IMR-90 (cell line): ENCODE data around the gene LUC7L. TPM values are rescaled to one million over a fixed set of nuclear protein-coding genes. Genes with fewer than 3 reads are reported as not detected.

Source experiments
- ATAC-seq: fragments of 200-7000 bp; cut with Tn5 transposase; 2 replicates; pipeline ENCODE4 v1.9.1; 2020; ENCODE audit warnings: low read depth, mild to moderate bottlenecking, moderate library complexity
- BruUV-seq: library from RNA; stranded (reverse); fragments of 400-500 nt; replicated peaks from 2 replicates; lab custom pipeline; 2021; lab: Mats Ljungman, UMichigan
- CTCF ChIA-PET: fragments of 300-600 bp; formaldehyde crosslinking; extraction: SDS; loops from one replicate; lab custom pipeline; 2021; ENCODE audit warnings: antibody characterized with exemption; lab: Yijun Ruan, JAX
- POLR2A ChIA-PET: fragments of 300-600 bp; sonication (Branson Sonifier 250); formaldehyde crosslinking; loops from one replicate; lab custom pipeline; 2022; ENCODE audit warnings: antibody characterized with exemption; ENCODE audit not compliant: unreplicated experiment; lab: Charles Lee
- DNase-seq: peaks from one replicate; pipeline ENCODE4 v3.0.0; 2013
- H2AFZ ChIP-seq: replicated peaks from 2 replicates; pipeline ENCODE3; 2013; ENCODE audit warnings: low read length, mild to moderate bottlenecking; ENCODE audit not compliant: poor library complexity
- H2AK5ac ChIP-seq: 2 replicates; pipeline ENCODE4 v1.6.1; 2013; ENCODE audit warnings: low read depth, low read length, inconsistent platforms
- H2AK9ac ChIP-seq: replicated peaks from 2 replicates; pipeline ENCODE3; 2013; ENCODE audit warnings: mild to moderate bottlenecking, low read depth, low read length, moderate library complexity; ENCODE audit not compliant: poor library complexity
- H2BK120ac ChIP-seq: 2 replicates; pipeline ENCODE4 v1.6.1; 2013; ENCODE audit warnings: low read depth, low read length, inconsistent platforms
- H2BK15ac ChIP-seq: 3 replicates; pipeline ENCODE4 v1.6.1; 2013; ENCODE audit warnings: low read depth, low read length, inconsistent platforms
- H2BK20ac ChIP-seq: 2 replicates; pipeline ENCODE4 v1.6.1; 2013; ENCODE audit warnings: low read depth, mild to moderate bottlenecking, inconsistent platforms, low read length, moderate library complexity
- H2BK5ac ChIP-seq: 2 replicates; pipeline ENCODE4 v1.6.1; 2013; ENCODE audit warnings: mild to moderate bottlenecking, low read depth, low read length, inconsistent platforms; ENCODE audit not compliant: poor library complexity, severe bottlenecking
- H3K14ac ChIP-seq: replicated peaks from 2 replicates; pipeline ENCODE4 v1.6.1; 2013; ENCODE audit warnings: low read depth, low read length, inconsistent platforms
- H3K18ac ChIP-seq: 2 replicates; pipeline ENCODE4 v1.6.1; 2013; ENCODE audit warnings: low read depth, low read length, control low read depth
- H3K23ac ChIP-seq: 2 replicates; pipeline ENCODE4 v1.6.1; 2013; ENCODE audit warnings: low read depth, low read length, inconsistent platforms
- H3K27ac ChIP-seq: 2 replicates; pipeline ENCODE4 v1.5.1; 2013; ENCODE audit warnings: mild to moderate bottlenecking, control low read depth, low read length; ENCODE audit not compliant: insufficient read depth
- H3K27me3 ChIP-seq: 2 replicates; pipeline ENCODE4 v1.6.1; 2013; ENCODE audit warnings: low read length; ENCODE audit not compliant: control insufficient read depth, insufficient read depth
- H3K36me3 ChIP-seq: 2 replicates; pipeline ENCODE4 v1.6.1; 2013; ENCODE audit warnings: low read length, mixed read lengths; ENCODE audit not compliant: control insufficient read depth, insufficient read depth
- H3K4ac ChIP-seq: 2 replicates; pipeline ENCODE4 v1.6.1; 2013; ENCODE audit warnings: low read depth, low read length, inconsistent platforms
- H3K4me1 ChIP-seq: 2 replicates; pipeline ENCODE4 v1.6.1; 2013; ENCODE audit warnings: low read length, mixed read lengths; ENCODE audit not compliant: control insufficient read depth, insufficient read depth
- H3K4me2 ChIP-seq: 2 replicates; pipeline ENCODE4 v1.6.1; 2013; ENCODE audit warnings: low read depth, mild to moderate bottlenecking, control low read depth, low read length, moderate library complexity
- H3K4me3 ChIP-seq: 2 replicates; pipeline ENCODE4 v1.5.1; 2013; ENCODE audit warnings: low read depth, mild to moderate bottlenecking, control low read depth, low read length, moderate library complexity; ENCODE audit not compliant: insufficient read depth
- H3K56ac ChIP-seq: 2 replicates; pipeline ENCODE4 v1.6.1; 2013; ENCODE audit warnings: low read length, inconsistent platforms; ENCODE audit not compliant: insufficient read depth; ENCODE audit errors: extremely low read depth
- H3K79me1 ChIP-seq, 2 experiments: 2 replicates each; pipeline ENCODE4 v1.6.1; 2013; ENCODE audit warnings: low read length in 2 of 2, inconsistent platforms in 1 of 2, low read depth in 1 of 2
- H3K9ac ChIP-seq: 2 replicates; pipeline ENCODE4 v1.6.1; 2013; ENCODE audit warnings: low read depth, low read length, control low read depth
- H3K9me1 ChIP-seq: 2 replicates; pipeline ENCODE4 v1.6.1; 2013; ENCODE audit warnings: low read length, inconsistent platforms; ENCODE audit not compliant: insufficient read depth
- H3K9me3 ChIP-seq: 2 replicates; pipeline ENCODE4 v1.6.1; 2013; ENCODE audit warnings: low read length; ENCODE audit not compliant: control insufficient read depth, insufficient read depth
- H4K20me1 ChIP-seq: 2 replicates; pipeline ENCODE4 v1.6.1; 2013; ENCODE audit warnings: low read length, inconsistent platforms; ENCODE audit not compliant: insufficient read depth
- H4K5ac ChIP-seq: 2 replicates; pipeline ENCODE4 v1.6.1; 2013; ENCODE audit warnings: mild to moderate bottlenecking, low read depth, low read length, control low read depth
- H4K8ac ChIP-seq, 2 experiments: 2 replicates each; pipeline ENCODE4 v1.6.1; 2013; ENCODE audit warnings: low read depth in 2 of 2, low read length in 2 of 2, control low read depth in 1 of 2, inconsistent platforms in 1 of 2
- H4K91ac ChIP-seq: 2 replicates; pipeline ENCODE4 v1.6.1; 2013; ENCODE audit warnings: low read depth, low read length, inconsistent platforms; ENCODE audit not compliant: insufficient read depth
- BHLHE40 ChIP-seq: fragments of 150-350 bp; IDR thresholded peaks from 2 replicates; pipeline ENCODE4 v1.6.1; 2016; ENCODE audit warnings: mild to moderate bottlenecking, low read depth, low read length
- CEBPB ChIP-seq: IDR thresholded peaks from 2 replicates; pipeline ENCODE4 v1.6.1; 2012; ENCODE audit warnings: low read depth, low read length, improper control_type of control experiment
- CHD1 ChIP-seq: IDR thresholded peaks from 2 replicates; pipeline ENCODE4 v1.6.1; 2012; ENCODE audit warnings: low read depth, low read length, improper control_type of control experiment
- MAZ ChIP-seq: IDR thresholded peaks from 2 replicates; pipeline ENCODE4 v1.6.1; 2012; ENCODE audit warnings: low read depth, mild to moderate bottlenecking, low read length, improper control_type of control experiment, moderate library complexity, borderline replicate concordance
- MXI1 ChIP-seq: IDR thresholded peaks from 2 replicates; pipeline ENCODE4 v1.6.1; 2012; ENCODE audit warnings: low read depth, mild to moderate bottlenecking, low read length, moderate library complexity, borderline replicate concordance
- NFE2L2 ChIP-seq: fragments of 150-350 bp; IDR thresholded peaks from 2 replicates; pipeline ENCODE4 v1.6.1; 2016; ENCODE audit warnings: low read depth, mild to moderate bottlenecking, low read length
- POLR2A ChIP-seq: IDR thresholded peaks from 2 replicates; pipeline ENCODE4 v1.6.1; 2012; ENCODE audit warnings: mild to moderate bottlenecking, low read depth, low read length
- RAD21 ChIP-seq: IDR thresholded peaks from 2 replicates; pipeline ENCODE4 v1.6.1; 2012; ENCODE audit warnings: low read length, improper control_type of control experiment
- RCOR1 ChIP-seq: IDR thresholded peaks from 2 replicates; pipeline ENCODE4 v1.6.1; 2012; ENCODE audit warnings: mild to moderate bottlenecking, low read length, improper control_type of control experiment; ENCODE audit not compliant: insufficient replicate concordance
- RFX5 ChIP-seq: IDR thresholded peaks from 2 replicates; pipeline ENCODE4 v1.8.0; 2012; ENCODE audit warnings: low read depth, mild to moderate bottlenecking, low read length, moderate library complexity
- SMC3 ChIP-seq: fragments of 150-350 bp; IDR thresholded peaks from 2 replicates; pipeline ENCODE4 v1.6.1; 2016; ENCODE audit warnings: low read depth, mild to moderate bottlenecking, antibody characterized with exemption, low read length, moderate library complexity
- WGBS, 2 experiments: methylation state at CpG; one replicate each; pipeline versions ENCODE4 v1.1.5 to v1.1.7; 2013; ENCODE audit warnings: missing lambda C conversion rate in 2 of 2; ENCODE audit not compliant: insufficient read length in 1 of 2; ENCODE audit errors: extremely low coverage in 2 of 2; 5-methylcytosine and 5-hydroxymethylcytosine counted together
- dilution Hi-C: fragments of 300-500 bp; cut with HindIII; formaldehyde crosslinking; loops from one replicate; pipeline ENCODE4 v1.14.3; 2018; ENCODE audit warnings: low sequenced_read_pairs; ENCODE audit not compliant: unreplicated experiment
- in situ Hi-C: fragments of 300-500 bp; cut with MboI; formaldehyde crosslinking; loops from 3 replicates; pipeline ENCODE4 v1.14.3; 2019; ENCODE audit warnings: low sequenced_read_pairs, inconsistent platforms, mixed read lengths
- intact Hi-C: fragments of 100-400 bp; cut with micrococcal nuclease; formaldehyde crosslinking; loops from 2 replicates; pipeline ENCODE4 v1.10.0; 2022
- polyA plus RNA-seq, 3 experiments: library from polyadenylated mRNA; depleted of rRNA; stranded (reverse); fragments of >200 nt; gene quantifications; 2 replicates each; pipeline ENCODE4 v1.2.3, GENCODE V29; 2012; ENCODE audit warnings: low replicate concordance in 1 of 3
- total RNA-seq: library from RNA; depleted of rRNA; stranded (reverse); fragments of >200 nt; gene quantifications from 2 replicates; pipeline ENCODE4 v1.2.3, GENCODE V29; 2012
- TF ChIP-seq, protein P1 (sequence below): conservative IDR thresholded peaks from 2 replicates; pipeline ENCODE4 v1.5.1; 2012; ENCODE audit warnings: mild to moderate bottlenecking, low read depth, low read length, improper control_type of control experiment
- TF ChIP-seq, protein P2 (sequence below): fragments of 150-350 bp; IDR thresholded peaks from 2 replicates; pipeline ENCODE4 v1.6.1; 2017; ENCODE audit warnings: mild to moderate bottlenecking, antibody characterized with exemption, low read length, low read depth
- TF ChIP-seq, protein P3 (sequence below): fragments of 150-350 bp; IDR thresholded peaks from 2 replicates; pipeline ENCODE4 v1.6.1; 2016; ENCODE audit warnings: low read depth, mild to moderate bottlenecking, low read length, moderate library complexity, borderline replicate concordance

Gene LUC7L
- total and polyA plus RNA-seq, 2 of the 4 experiments (the other 2 are of a cell fraction) = 21.5 to 55.6 TPM

DNA sequence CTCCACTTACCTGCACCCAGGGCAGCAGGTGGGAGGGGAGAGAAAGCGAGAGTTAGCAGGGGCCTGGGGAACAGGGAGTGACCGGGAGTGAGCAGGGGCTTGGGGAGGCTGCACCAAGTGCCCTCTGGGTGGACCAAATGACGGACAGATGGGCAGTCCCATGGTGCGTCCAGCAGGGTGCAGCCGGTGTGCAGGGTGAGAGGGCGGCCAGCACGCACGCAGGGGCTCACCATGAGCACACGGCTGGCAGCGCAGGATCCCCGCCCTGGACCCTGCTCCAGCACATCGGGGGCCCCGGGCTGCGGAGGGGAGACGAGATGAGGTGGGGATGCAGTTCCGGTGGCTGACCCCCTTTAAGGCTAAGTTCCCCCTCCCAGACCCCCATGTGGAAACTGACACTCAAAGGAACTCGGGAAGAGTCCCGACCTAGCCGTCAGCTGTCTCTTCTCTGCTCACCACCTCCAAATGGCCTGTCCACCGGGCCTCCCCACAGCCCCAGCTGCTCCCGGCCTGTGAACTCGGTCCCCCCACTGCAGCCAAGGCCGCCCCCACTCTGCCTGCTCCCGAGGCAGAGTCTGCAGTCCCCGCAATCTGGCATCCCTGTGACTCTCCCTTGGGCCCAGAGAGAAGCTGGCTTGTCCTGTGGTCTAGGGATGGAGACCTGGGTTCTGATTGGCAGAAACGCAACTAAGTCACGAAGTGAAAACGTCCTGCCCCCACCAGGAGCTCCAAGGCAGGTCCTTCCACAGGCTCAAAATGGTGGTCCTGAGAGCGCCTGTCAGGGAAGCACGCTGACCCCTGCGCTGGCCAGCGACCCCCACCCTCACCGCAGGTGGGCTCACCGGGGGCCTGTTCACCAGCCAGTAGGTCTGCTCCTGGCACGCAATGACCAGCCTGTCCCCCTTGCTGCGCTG, 43.6 kb upstream of the LUC7L start:
- Histone ChIP-seq H3K56ac (no peak overlapping the region), H4K5ac (no peak overlapping the region), H3K4me1 (peaks cover 3% of the 10 kb centered on the region; the same call in 1 of the 2 replicates), H4K8ac (no peak overlapping the region), H2BK120ac (no peak overlapping the region), H3K23ac (no peak overlapping the region), H2AFZ (no peak overlapping the region), H3K36me3 (no peaks in the 10 kb centered on the region), H3K18ac (no peak overlapping the region), H2AK9ac (no peak overlapping the region), H3K9ac (no peak overlapping the region), H4K91ac (no peak overlapping the region), H3K9me1 (peaks cover 2% of the 10 kb centered on the region; the same call in 1 of the 2 replicates), H3K4me2 (no peak overlapping the region), H3K79me1 (no peaks in the 10 kb centered on the region), H2AK5ac (no peak overlapping the region), H3K4me3 (no peak overlapping the region), H2BK15ac (no peak overlapping the region), H3K27me3 (peaks cover 18% of the 10 kb centered on the region; the same call in 1 of the 2 replicates), H3K27ac (no peak overlapping the region), H2BK20ac (no peak overlapping the region), H3K4ac (no peak overlapping the region), H2BK5ac (no peak overlapping the region), H3K14ac (no peak overlapping the region), H3K9me3 (no peaks in the 10 kb centered on the region), H4K20me1 (no peaks in the 10 kb centered on the region)
- ChIA-PET CTCF (no interaction called here), POLR2A (no interaction called here)
- in situ Hi-C loops = no loop called here
- WGBS, 2 experiments = 64% methylated on average over 13 of the region's 36 CpGs; no CpG with 5 or more reads in 1 of the 2 experiments
- no TSS peak for BruUV-seq
- dilution Hi-C loops = no loop called here
- no peak for ATAC-seq
- no peak for DNase-seq
- intact Hi-C loops = no loop called here
- TF ChIP-seq CHD1 (no peak), SMC3 (no peak), BHLHE40 (no peak), MXI1 (no peak), RAD21 (no peak), CEBPB (no peak), NFE2L2 (no peak), POLR2A (no peak), RCOR1 (no peak), MAZ (no peak), RFX5 (no peak)
- TF ChIP-seq, protein P1, sequence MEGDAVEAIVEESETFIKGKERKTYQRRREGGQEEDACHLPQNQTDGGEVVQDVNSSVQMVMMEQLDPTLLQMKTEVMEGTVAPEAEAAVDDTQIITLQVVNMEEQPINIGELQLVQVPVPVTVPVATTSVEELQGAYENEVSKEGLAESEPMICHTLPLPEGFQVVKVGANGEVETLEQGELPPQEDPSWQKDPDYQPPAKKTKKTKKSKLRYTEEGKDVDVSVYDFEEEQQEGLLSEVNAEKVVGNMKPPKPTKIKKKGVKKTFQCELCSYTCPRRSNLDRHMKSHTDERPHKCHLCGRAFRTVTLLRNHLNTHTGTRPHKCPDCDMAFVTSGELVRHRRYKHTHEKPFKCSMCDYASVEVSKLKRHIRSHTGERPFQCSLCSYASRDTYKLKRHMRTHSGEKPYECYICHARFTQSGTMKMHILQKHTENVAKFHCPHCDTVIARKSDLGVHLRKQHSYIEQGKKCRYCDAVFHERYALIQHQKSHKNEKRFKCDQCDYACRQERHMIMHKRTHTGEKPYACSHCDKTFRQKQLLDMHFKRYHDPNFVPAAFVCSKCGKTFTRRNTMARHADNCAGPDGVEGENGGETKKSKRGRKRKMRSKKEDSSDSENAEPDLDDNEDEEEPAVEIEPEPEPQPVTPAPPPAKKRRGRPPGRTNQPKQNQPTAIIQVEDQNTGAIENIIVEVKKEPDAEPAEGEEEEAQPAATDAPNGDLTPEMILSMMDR = no peak
- TF ChIP-seq, protein P2, sequence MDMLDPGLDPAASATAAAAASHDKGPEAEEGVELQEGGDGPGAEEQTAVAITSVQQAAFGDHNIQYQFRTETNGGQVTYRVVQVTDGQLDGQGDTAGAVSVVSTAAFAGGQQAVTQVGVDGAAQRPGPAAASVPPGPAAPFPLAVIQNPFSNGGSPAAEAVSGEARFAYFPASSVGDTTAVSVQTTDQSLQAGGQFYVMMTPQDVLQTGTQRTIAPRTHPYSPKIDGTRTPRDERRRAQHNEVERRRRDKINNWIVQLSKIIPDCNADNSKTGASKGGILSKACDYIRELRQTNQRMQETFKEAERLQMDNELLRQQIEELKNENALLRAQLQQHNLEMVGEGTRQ = no peak
- TF ChIP-seq, protein P3, sequence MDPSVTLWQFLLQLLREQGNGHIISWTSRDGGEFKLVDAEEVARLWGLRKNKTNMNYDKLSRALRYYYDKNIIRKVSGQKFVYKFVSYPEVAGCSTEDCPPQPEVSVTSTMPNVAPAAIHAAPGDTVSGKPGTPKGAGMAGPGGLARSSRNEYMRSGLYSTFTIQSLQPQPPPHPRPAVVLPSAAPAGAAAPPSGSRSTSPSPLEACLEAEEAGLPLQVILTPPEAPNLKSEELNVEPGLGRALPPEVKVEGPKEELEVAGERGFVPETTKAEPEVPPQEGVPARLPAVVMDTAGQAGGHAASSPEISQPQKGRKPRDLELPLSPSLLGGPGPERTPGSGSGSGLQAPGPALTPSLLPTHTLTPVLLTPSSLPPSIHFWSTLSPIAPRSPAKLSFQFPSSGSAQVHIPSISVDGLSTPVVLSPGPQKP = no peak
